GM12878 (cell line): ENCODE data around the gene KLF9. TPM values are rescaled to one million over a fixed set of nuclear protein-coding genes. Genes with fewer than 3 reads are reported as not detected.

Experiments used
- ATAC-seq: fragments of 200-7000 bp; cut with Tn5 transposase; 3 replicates; pipeline ENCODE4 v1.9.1; 2020; ENCODE audit warnings: mild to moderate bottlenecking, moderate library complexity
- BruUV-seq: library from RNA; stranded (reverse); fragments of 400-500 nt; replicated peaks from 2 replicates; lab custom pipeline; 2021; lab: Mats Ljungman, UMichigan
- CTCF ChIA-PET: fragments of 300-600 bp; sonication (Branson Sonifier 250); formaldehyde crosslinking; extraction: SDS; loops from one replicate; lab custom pipeline; 2021; ENCODE audit warnings: inconsistent platforms; lab: Yijun Ruan, JAX
- POLR2A ChIA-PET: fragments of 350-600 bp; formaldehyde crosslinking; extraction: SDS; loops from one replicate; lab custom pipeline; 2021; ENCODE audit warnings: inconsistent platforms; lab: Charles Lee
- RAD21 ChIA-PET: fragments of 300-600 bp; sonication (Branson Sonifier 250); formaldehyde crosslinking; loops from one replicate; lab custom pipeline; 2023; ENCODE audit warnings: antibody characterized with exemption; ENCODE audit not compliant: unreplicated experiment; lab: Charles Lee
- SMC1A ChIA-PET: fragments of 300-600 bp; sonication (Branson Sonifier 250); formaldehyde crosslinking; loops from one replicate; lab custom pipeline; 2023; ENCODE audit not compliant: unreplicated experiment, uncharacterized antibody; lab: Charles Lee
- DNase-seq: peaks from one replicate; pipeline ENCODE4 v3.0.0-alpha.2; 2011; ENCODE audit warnings: low read depth, low spot score
- FAIRE-seq: peaks from 3 replicates; lab custom pipeline; 2011; peaks lifted over from hg19 to GRCh38; lab: Jason Lieb, UNC
- H2AFZ ChIP-seq: 2 replicates; pipeline ENCODE4 v1.6.0; 2011; ENCODE audit warnings: low read depth, low read length, control low read depth; ENCODE audit not compliant: control insufficient read depth
- H3K27ac ChIP-seq: 2 replicates; pipeline ENCODE4 v1.5.1; 2011; ENCODE audit warnings: control low read depth; ENCODE audit not compliant: control insufficient read depth, insufficient read depth
- H3K27me3 ChIP-seq, 2 experiments: replicated peaks in 1 of 2; 2 replicates each; pipeline versions ENCODE4 v1.6.0 to v1.6.1; 2011; ENCODE audit warnings: low read length in 1 of 2; ENCODE audit not compliant: control insufficient read depth in 2 of 2, insufficient read depth in 2 of 2
- H3K36me3 ChIP-seq, 2 experiments: 2 replicates each; pipeline ENCODE4 v1.5.1; 2011; ENCODE audit warnings: low read length in 1 of 2; ENCODE audit not compliant: control insufficient read depth in 2 of 2, insufficient read depth in 2 of 2
- H3K4me1 ChIP-seq: 2 replicates; pipeline ENCODE4 v1.6.1; 2011; ENCODE audit warnings: mild to moderate bottlenecking, low read length, moderate library complexity, mixed read lengths; ENCODE audit not compliant: control insufficient read depth, insufficient read depth
- H3K4me2 ChIP-seq: 2 replicates; pipeline ENCODE4 v1.6.0; 2011; ENCODE audit warnings: control low read depth; ENCODE audit not compliant: control insufficient read depth, insufficient read depth
- H3K4me3 ChIP-seq: fragments of 200-600 bp; sonication (generic); 2 replicates; pipeline ENCODE4 v1.5.1; 2016
- H3K79me2 ChIP-seq: 2 replicates; pipeline ENCODE4 v1.6.0; 2011; ENCODE audit warnings: low read length; ENCODE audit not compliant: control insufficient read depth, insufficient read depth
- H3K9ac ChIP-seq: 2 replicates; pipeline ENCODE4 v1.8.0; 2011; ENCODE audit warnings: low read length, control low read depth, mixed read lengths; ENCODE audit not compliant: control insufficient read depth, insufficient read depth
- H3K9me3 ChIP-seq: replicated peaks from 3 replicates; pipeline ENCODE4 v1.5.1; 2011; ENCODE audit warnings: mild to moderate bottlenecking, low read length; ENCODE audit not compliant: control insufficient read depth, insufficient read depth
- H4K20me1 ChIP-seq: 2 replicates; pipeline ENCODE4 v1.6.0; 2011; ENCODE audit not compliant: control insufficient read depth, insufficient read depth
- POLR2AphosphoS5 ChIP-seq: IDR thresholded peaks from 2 replicates; pipeline ENCODE4 v1.6.1; 2011; ENCODE audit warnings: mild to moderate bottlenecking, low read length, inconsistent platforms
- ZBTB33 ChIP-seq: fragments of 450-650 bp; IDR thresholded peaks from 2 replicates; pipeline ENCODE4 v1.6.1; 2017; ENCODE audit warnings: mild to moderate bottlenecking
- ZBTB40 ChIP-seq: fragments of 450-650 bp; IDR thresholded peaks from 2 replicates; pipeline ENCODE4 v1.6.1; 2016; ENCODE audit warnings: mild to moderate bottlenecking, moderate library complexity, borderline replicate concordance
- WGBS: methylation state at CpG from one replicate; pipeline ENCODE4 v1.1.6; 2016; ENCODE audit warnings: low lambda C conversion rate; ENCODE audit not compliant: insufficient replicate concordance, insufficient coverage; ENCODE audit errors: missing lambda C conversion rate; 5-methylcytosine and 5-hydroxymethylcytosine counted together
- in situ Hi-C: fragments of 300-500 bp; cut with MboI; formaldehyde crosslinking; loops from 9 replicates; pipeline ENCODE4 v1.14.3; 2018; ENCODE audit warnings: mixed read lengths
- intact Hi-C: fragments of 100-400 bp; cut with micrococcal nuclease; formaldehyde crosslinking; loops from one replicate; pipeline ENCODE4 v1.14.2; 2022; ENCODE audit not compliant: unreplicated experiment
- polyA plus RNA-seq, 11 experiments: library from polyadenylated mRNA; depleted of rRNA in 4 of 11; unstranded in 6 of 11; stranded (reverse) in 5 of 11; fragments of >200 nt; fragmentation: Nextera tagmentation in 4 of 11; fragmentation: Illumina TruSeq in 1 of 11; extraction: Ambion mirVana in 4 of 11; extraction: Trizol in 1 of 11; gene quantifications; 1 replicate in 1 of 11; 2 replicates in 10 of 11; pipeline versions ENCODE4 v1.2.1 to v1.2.3, GENCODE V29; 2011 to 2016; ENCODE audit warnings: inconsistent platforms in 2 of 11, missing spikeins in 2 of 11, low read depth in 1 of 11
- total RNA-seq, 4 experiments: library from RNA; depleted of rRNA in 3 of 4; stranded (reverse); fragments of >200 nt in 3 of 4; fragmentation: Illumina TruSeq in 1 of 4; extraction: Trizol in 1 of 4; gene quantifications; 2 replicates each; pipeline versions ENCODE4 v1.2.1 to v1.2.3, GENCODE V29; 2013 to 2021

The KLF9 gene
- total and polyA plus RNA-seq, 10 of the 15 experiments (the other 5 are each of a cell fraction or from before 2014, with no cell fraction given): 0.09 to 0.96 (median 0.83) TPM

GRCh38 chr9:70404261-70404660 is 10.2 kb downstream of the KLF9 start:
- in situ Hi-C loops: loop anchor here (25.0 kb wide), 2 partner anchors 1508 to 1767 kb away; partner anchors contain the start of genes ABHD17B and C9orf85
- no peak for ATAC-seq
- WGBS: 72% methylated on average over 2 of the region's 2 CpGs

More at GRCh38 chr9:70404261-70404660, 10.2 kb downstream of the KLF9 start:
- H3K9ac ChIP-seq: no peak overlapping the region
- no peaks in the 10 kb centered on the region for H3K36me3 ChIP-seq
- no peak overlapping the region for H3K27ac ChIP-seq
- no peak for DNase-seq
- ChIA-PET RAD21 (interaction anchor here (0.6 to 1.9 kb wide), 5 partner anchors 8 to 198 kb away, joined by 3 to 5 read pairs (median 4); no protein-coding TSS in a partner anchor), POLR2A (interaction anchor here (0.7 to 1.4 kb wide), 2 partner anchors 20 to 116 kb away, joined by 4 to 5 read pairs; no protein-coding TSS in a partner anchor), CTCF (interaction anchor here (1.0 to 3.0 kb wide), 7 partner anchors 9 to 198 kb away, joined by 3 to 10 read pairs (median 4); no protein-coding TSS in a partner anchor), SMC1A (interaction anchor here (1.0 to 4.8 kb wide), 9 partner anchors 10 to 198 kb away, joined by 3 to 20 read pairs (median 4); partner anchors contain the start of gene KLF9)
- H4K20me1 ChIP-seq: no peaks in the 10 kb centered on the region
- no peak overlapping the region for H3K4me2 ChIP-seq
- FAIRE-seq: no peak
- no peaks in the 10 kb centered on the region for H3K9me3 ChIP-seq
- intact Hi-C loops: no loop called here
- BruUV-seq: no TSS peak
- no peaks in the 10 kb centered on the region for H3K27me3 ChIP-seq
- no peak overlapping the region for H3K4me3 ChIP-seq
- H2AFZ ChIP-seq: no peak overlapping the region
- H3K79me2 ChIP-seq: no peaks in the 10 kb centered on the region
- TF ChIP-seq ZBTB33: no peak
- TF ChIP-seq POLR2AphosphoS5: no peak
- TF ChIP-seq ZBTB40: no peak
- peaks cover 6% of the 10 kb centered on the region for H3K4me1 ChIP-seq
